Measurements from ENCODE around the gene TBRG4. TPM values are rescaled to one million over a fixed set of nuclear protein-coding genes. Genes with fewer than 3 reads are reported as not detected.

The TBRG4 gene
- total RNA-seq, 1 donor from 2014 or later, result 216 TPM

- Histone ChIP-seq H3K4me1 (no peaks in the 10 kb centered on the region), H3K36me3 (no peaks in the 10 kb centered on the region), H3K4me3 (no peak overlapping the region), H3K9me3 (no peaks in the 10 kb centered on the region), H3K27ac (no peak overlapping the region), H3K27me3 (no peaks in the 10 kb centered on the region)
- no peak for TF ChIP-seq CTCF (IDR thresholded peaks at IDR 0.05)
- no peak for DNase-seq (ENCODE audit: low spot score in 2 of 2)
- intact Hi-C loops (cut with DNase I), result no loop called here
Observed at GRCh38 chr7:45131891-45132290, 20.4 kb upstream of the TBRG4 start.

- TF ChIP-seq CTCF (IDR thresholded peaks at IDR 0.05), result no peak
- intact Hi-C loops (cut with DNase I), result no loop called here
- H3K4me3 ChIP-seq, result no peak overlapping the region
- H3K36me3 ChIP-seq, result no peaks in the 10 kb centered on the region
- H3K27me3 ChIP-seq, result no peaks in the 10 kb centered on the region
- DNase-seq (ENCODE audit: low spot score in 2 of 2), result no peak
- H3K4me1 ChIP-seq, result no peaks in the 10 kb centered on the region
- no peak overlapping the region for H3K27ac ChIP-seq
- H3K9me3 ChIP-seq, result no peaks in the 10 kb centered on the region
Observed at GRCh38 chr7:45130910-45131309, 19.4 kb upstream of the TBRG4 start.

DNA sequence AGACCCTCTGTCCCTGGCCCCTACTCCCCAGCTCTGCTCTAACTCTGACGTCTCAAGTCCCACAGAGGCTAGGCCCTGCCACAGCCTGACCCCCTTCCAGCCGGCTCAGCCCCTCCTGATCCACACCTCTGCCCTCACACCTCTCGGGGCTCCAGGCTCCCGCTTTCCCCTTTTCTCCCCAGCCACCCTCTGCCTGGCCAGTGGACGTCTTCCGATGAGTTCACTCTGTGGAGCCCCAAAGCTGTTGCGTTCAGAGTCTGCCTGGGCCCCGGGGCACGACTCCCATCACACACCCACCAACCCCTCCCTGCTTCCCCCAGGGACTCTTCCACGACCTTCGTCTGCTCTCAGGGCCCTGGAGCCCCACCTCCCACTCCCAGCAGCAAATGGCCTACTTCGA lies 18.4 kb upstream of the TBRG4 start:
- intact Hi-C loops (cut with DNase I), result no loop called here
- H3K9me3 ChIP-seq, result no peaks in the 10 kb centered on the region
- no peak for TF ChIP-seq CTCF (IDR thresholded peaks at IDR 0.05)
- H3K27me3 ChIP-seq, result no peaks in the 10 kb centered on the region
- no peaks in the 10 kb centered on the region for H3K36me3 ChIP-seq
- no peak for DNase-seq (ENCODE audit: low spot score in 2 of 2)
- no peaks in the 10 kb centered on the region for H3K4me1 ChIP-seq
- H3K4me3 ChIP-seq, result no peak overlapping the region
- H3K27ac ChIP-seq, result no peak overlapping the region

- intact Hi-C loops (cut with DNase I), result no loop called here
- TF ChIP-seq CTCF (IDR thresholded peaks at IDR 0.05), result no peak
- DNase-seq (ENCODE audit: low spot score in 2 of 2), result no peak
- H3K36me3 ChIP-seq, result no peaks in the 10 kb centered on the region
- no peak overlapping the region for H3K4me3 ChIP-seq
- no peaks in the 10 kb centered on the region for H3K4me1 ChIP-seq
- H3K27me3 ChIP-seq, result no peaks in the 10 kb centered on the region
- H3K27ac ChIP-seq, result no peak overlapping the region
- no peaks in the 10 kb centered on the region for H3K9me3 ChIP-seq
Observed at GRCh38 chr7:45129181-45129800, 17.8 kb upstream of the TBRG4 start.

DNA sequence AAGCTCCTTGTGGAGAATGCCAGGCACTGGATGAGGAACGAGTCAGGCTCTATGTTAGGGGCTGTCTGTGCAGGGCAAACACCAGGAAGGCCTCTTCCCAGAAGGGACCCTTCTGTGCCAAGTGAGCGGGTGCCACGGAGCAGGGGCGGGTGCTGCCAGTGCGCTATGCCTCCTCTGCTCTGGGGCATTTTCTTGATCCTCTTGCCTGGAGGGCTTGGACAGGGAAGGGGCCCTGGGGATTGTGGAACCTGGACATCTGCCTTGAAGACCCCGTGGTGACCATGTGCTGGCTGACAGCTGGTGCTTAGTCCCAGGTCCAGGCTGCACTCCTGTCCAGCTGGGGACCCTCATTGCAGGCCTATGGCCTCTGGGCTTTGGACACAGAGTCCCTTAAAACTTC lies 15.4 kb upstream of the TBRG4 start:
- intact Hi-C loops (cut with DNase I), result no loop called here
- no peaks in the 10 kb centered on the region for H3K27me3 ChIP-seq
- no peaks in the 10 kb centered on the region for H3K4me1 ChIP-seq
- H3K4me3 ChIP-seq, result no peak overlapping the region
- H3K27ac ChIP-seq, result no peak overlapping the region
- DNase-seq (ENCODE audit: low spot score in 2 of 2), result no peak
- no peaks in the 10 kb centered on the region for H3K9me3 ChIP-seq
- no peak for TF ChIP-seq CTCF (IDR thresholded peaks at IDR 0.05)
- no peaks in the 10 kb centered on the region for H3K36me3 ChIP-seq

- Histone ChIP-seq H3K4me3 (no peak overlapping the region), H3K9me3 (no peaks in the 10 kb centered on the region), H3K4me1 (no peaks in the 10 kb centered on the region), H3K27me3 (no peaks in the 10 kb centered on the region), H3K27ac (no peak overlapping the region), H3K36me3 (no peaks in the 10 kb centered on the region)
- intact Hi-C loops (cut with DNase I), result no loop called here
- DNase-seq (ENCODE audit: low spot score in 2 of 2), result no peak
- TF ChIP-seq CTCF (IDR thresholded peaks at IDR 0.05), result no peak
Observed at GRCh38 chr7:45126201-45126600, 14.7 kb upstream of the TBRG4 start.
